Measurements from ENCODE around the gene GRIN3B.

The GRIN3B gene

GRCh38 chr19:966485-967088 lies 33.6 kb upstream of the GRIN3B start:
- TF ChIP-seq MAX (IDR thresholded peaks at IDR 0.05): no peak
- no peak for TF ChIP-seq NFIC (IDR thresholded peaks at IDR 0.05)
- TF ChIP-seq TEAD4 (IDR thresholded peaks at IDR 0.05): no peak
- TF ChIP-seq TCF12 (IDR thresholded peaks at IDR 0.05; ENCODE audit: low read depth): no peak
- TF ChIP-seq FOXM1 (IDR thresholded peaks at IDR 0.05; ENCODE audit: borderline replicate concordance, low read depth): no peak
- no peak for TF ChIP-seq CEBPB (IDR thresholded peaks at IDR 0.05)

- TF ChIP-seq RAD21 (IDR thresholded peaks at IDR 0.05; ENCODE audit: low read depth) (no peak), REST (IDR thresholded peaks at IDR 0.05; ENCODE audit: low read depth) (no peak), EGR1 (IDR thresholded peaks at IDR 0.05) (no peak), CEBPB (IDR thresholded peaks at IDR 0.05) (no peak), MAX (IDR thresholded peaks at IDR 0.05) (no peak), TAF1 (IDR thresholded peaks at IDR 0.05; ENCODE audit: low read depth) (no peak), USF1 (IDR thresholded peaks at IDR 0.05) (no peak), TEAD4 (IDR thresholded peaks at IDR 0.05) (no peak), CREB1 (IDR thresholded peaks at IDR 0.05; ENCODE audit: low read depth) (no peak), YY1 (IDR thresholded peaks at IDR 0.05; ENCODE audit: low read depth) (no peak), NFIC (IDR thresholded peaks at IDR 0.05) (no peak)
Observed at GRCh38 chr19:970695-971094, 29.5 kb upstream of the GRIN3B start.

GRCh38 chr19:971795-972194 lies 28.4 kb upstream of the GRIN3B start:
- no peak for TF ChIP-seq MAX (IDR thresholded peaks at IDR 0.05)
- no peak for TF ChIP-seq TAF1 (IDR thresholded peaks at IDR 0.05; ENCODE audit: low read depth)
- no peak for TF ChIP-seq TEAD4 (IDR thresholded peaks at IDR 0.05)
- TF ChIP-seq CREB1 (IDR thresholded peaks at IDR 0.05; ENCODE audit: low read depth): no peak
- TF ChIP-seq ZBTB7A (IDR thresholded peaks at IDR 0.05; ENCODE audit: low read depth): no peak

GRCh38 chr19:972281-972680 lies 27.9 kb upstream of the GRIN3B start:
- TF ChIP-seq YY1 (IDR thresholded peaks at IDR 0.05; ENCODE audit: low read depth) (no peak), MAX (IDR thresholded peaks at IDR 0.05) (no peak), TEAD4 (IDR thresholded peaks at IDR 0.05) (no peak), ZBTB7A (IDR thresholded peaks at IDR 0.05; ENCODE audit: low read depth) (no peak), REST (IDR thresholded peaks at IDR 0.05; ENCODE audit: low read depth) (no peak), CEBPB (IDR thresholded peaks at IDR 0.05) (no peak)

- TF ChIP-seq MAX (IDR thresholded peaks at IDR 0.05): no peak
- TF ChIP-seq EGR1 (IDR thresholded peaks at IDR 0.05): no peak
- TF ChIP-seq ZBTB7A (IDR thresholded peaks at IDR 0.05; ENCODE audit: low read depth): peak; percentile 34; the same call in 1 of the 2 replicates
- no peak for TF ChIP-seq USF1 (IDR thresholded peaks at IDR 0.05)
Observed at GRCh38 chr19:973726-974563, 26.3 kb upstream of the GRIN3B start.
